ENCODE data around the gene FRMD5.

Gene FRMD5

DNA sequence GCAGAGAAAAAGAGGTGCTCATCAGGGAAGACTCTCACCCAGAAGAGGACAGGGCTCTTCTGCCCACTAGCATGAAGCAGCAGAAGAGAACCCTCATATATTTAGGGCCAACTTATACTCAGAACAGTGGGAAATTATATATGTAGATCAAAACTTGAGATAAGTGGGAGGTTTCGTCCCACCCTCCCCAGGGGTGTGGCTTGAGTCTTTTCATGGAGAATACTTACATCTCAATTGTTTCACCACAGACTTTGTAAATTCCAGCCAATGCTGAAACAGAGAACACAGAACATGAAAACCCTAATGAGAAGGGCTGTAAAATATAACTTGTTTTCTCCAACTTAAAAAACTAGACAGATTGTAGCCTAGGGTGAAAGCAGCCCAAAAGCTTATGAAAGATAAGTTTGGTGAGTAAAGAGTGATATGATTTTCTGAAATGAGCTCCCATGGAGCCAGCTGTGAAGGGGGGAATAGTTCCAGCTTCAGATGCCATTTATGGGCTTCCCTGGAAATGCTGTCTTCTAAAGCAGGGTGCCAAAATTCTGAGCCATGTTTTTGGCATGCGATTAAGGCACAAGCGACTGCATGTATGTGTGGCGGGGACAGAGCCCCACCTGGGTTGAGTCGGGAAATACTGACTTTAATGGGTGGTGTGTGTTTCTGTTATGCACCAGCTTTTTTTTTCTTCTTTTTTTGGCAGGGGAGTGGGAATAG, 275.4 kb downstream of the FRMD5 start:
- in situ Hi-C loops (cut with MboI; ENCODE audit: low pct_unique_long_range_greater_than_20kb, low sequenced_read_pairs, unreplicated experiment): no loop called here
- no peak for DNase-seq (ENCODE audit: low spot score)
- TF ChIP-seq, protein P1, sequence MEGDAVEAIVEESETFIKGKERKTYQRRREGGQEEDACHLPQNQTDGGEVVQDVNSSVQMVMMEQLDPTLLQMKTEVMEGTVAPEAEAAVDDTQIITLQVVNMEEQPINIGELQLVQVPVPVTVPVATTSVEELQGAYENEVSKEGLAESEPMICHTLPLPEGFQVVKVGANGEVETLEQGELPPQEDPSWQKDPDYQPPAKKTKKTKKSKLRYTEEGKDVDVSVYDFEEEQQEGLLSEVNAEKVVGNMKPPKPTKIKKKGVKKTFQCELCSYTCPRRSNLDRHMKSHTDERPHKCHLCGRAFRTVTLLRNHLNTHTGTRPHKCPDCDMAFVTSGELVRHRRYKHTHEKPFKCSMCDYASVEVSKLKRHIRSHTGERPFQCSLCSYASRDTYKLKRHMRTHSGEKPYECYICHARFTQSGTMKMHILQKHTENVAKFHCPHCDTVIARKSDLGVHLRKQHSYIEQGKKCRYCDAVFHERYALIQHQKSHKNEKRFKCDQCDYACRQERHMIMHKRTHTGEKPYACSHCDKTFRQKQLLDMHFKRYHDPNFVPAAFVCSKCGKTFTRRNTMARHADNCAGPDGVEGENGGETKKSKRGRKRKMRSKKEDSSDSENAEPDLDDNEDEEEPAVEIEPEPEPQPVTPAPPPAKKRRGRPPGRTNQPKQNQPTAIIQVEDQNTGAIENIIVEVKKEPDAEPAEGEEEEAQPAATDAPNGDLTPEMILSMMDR (IDR thresholded peaks at IDR 0.05; ENCODE audit: extremely low read depth, insufficient read depth, missing control alignments): no peak

- DNase-seq (ENCODE audit: low spot score): no peak
- in situ Hi-C loops (cut with MboI; ENCODE audit: low pct_unique_long_range_greater_than_20kb, low sequenced_read_pairs, unreplicated experiment): no loop called here
- TF ChIP-seq, protein P1 (IDR thresholded peaks at IDR 0.05; ENCODE audit: extremely low read depth, insufficient read depth, missing control alignments): no peak
Observed at GRCh38 chr15:43918717-43919116, 276.4 kb downstream of the FRMD5 start.

- TF ChIP-seq, protein P1 (IDR thresholded peaks at IDR 0.05; ENCODE audit: extremely low read depth, insufficient read depth, missing control alignments): no peak
- in situ Hi-C loops (cut with MboI; ENCODE audit: low pct_unique_long_range_greater_than_20kb, low sequenced_read_pairs, unreplicated experiment): no loop called here
- DNase-seq (ENCODE audit: low spot score): no peak
Observed at GRCh38 chr15:43916326-43916660, 278.8 kb downstream of the FRMD5 start.

DNA sequence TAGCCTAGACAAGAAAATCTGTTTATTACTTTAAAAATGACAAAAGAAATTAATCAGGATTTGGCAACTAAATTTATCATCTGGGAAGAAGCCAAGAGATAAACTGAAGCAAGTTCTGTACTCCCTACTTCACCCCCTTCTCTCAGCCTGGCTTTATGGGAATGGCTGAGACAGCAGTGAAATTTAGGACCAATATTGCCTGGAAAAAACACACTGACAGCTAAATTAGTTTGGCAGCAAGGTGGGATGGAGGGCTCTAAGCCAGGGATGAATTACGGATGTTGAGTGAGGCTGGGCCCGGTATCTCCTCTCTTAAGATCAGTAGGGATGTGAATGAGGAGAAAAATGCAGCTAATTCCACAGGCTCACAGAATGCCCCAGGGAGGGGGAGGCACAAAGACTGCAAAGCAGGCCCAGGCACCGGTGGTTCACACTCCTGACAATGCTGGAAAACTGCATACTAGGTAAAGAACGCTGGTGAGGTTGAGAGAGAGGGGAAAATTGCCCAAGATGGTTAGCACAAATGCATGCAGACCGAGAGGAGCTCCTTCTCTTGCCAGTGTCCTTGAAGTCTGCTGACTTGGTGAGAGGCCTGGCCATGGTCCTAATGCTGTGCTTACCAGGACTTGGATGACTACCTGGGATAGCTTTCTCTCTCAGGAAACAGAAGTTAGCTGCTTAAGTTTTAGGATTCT, 279.3 kb downstream of the FRMD5 start:
- in situ Hi-C loops (cut with MboI; ENCODE audit: low pct_unique_long_range_greater_than_20kb, low sequenced_read_pairs, unreplicated experiment): no loop called here
- DNase-seq (ENCODE audit: low spot score): no peak
- TF ChIP-seq, protein P1 (IDR thresholded peaks at IDR 0.05; ENCODE audit: extremely low read depth, insufficient read depth, missing control alignments): no peak

- in situ Hi-C loops (cut with MboI; ENCODE audit: low pct_unique_long_range_greater_than_20kb, low sequenced_read_pairs, unreplicated experiment): no loop called here
- TF ChIP-seq, protein P1 (IDR thresholded peaks at IDR 0.05; ENCODE audit: extremely low read depth, insufficient read depth, missing control alignments): no peak
- no peak for DNase-seq (ENCODE audit: low spot score)
Observed at GRCh38 chr15:43913941-43914340, 281.1 kb downstream of the FRMD5 start.

DNA sequence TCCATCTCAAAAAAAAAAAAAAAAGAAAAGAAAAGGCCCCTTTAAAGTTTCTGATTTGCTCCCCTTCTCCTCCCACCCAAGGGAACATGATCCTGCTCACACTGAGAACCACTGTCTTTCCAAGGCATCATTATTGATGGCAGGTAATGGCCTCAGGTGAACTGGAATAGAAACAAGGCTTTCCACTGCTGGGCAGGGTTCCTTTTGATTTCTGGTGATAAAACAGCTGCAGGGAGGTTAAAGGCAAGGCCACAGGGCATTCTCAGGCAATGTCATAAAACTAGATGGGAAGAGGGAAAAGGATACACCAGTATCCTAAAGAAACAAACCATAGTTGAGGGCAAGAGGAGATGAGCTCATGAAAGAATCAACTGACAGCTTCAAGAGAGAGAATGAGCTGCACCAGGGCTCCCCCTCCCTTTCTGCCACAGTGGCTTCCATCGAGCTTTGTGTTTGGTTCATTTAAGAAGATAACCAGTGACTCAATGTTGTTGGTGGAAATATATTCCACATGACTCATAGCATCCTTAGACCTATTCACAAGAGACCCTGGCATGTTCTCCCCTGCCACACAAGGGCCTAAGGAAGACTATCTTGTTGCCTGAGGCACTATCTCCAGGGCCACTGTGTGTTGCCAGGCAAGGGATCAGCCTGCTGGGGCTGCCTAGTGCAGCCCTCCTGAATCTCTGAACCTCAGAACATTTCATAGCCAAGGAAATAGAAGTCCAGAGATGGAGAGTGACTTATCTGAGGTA, 281.9 kb downstream of the FRMD5 start:
- in situ Hi-C loops (cut with MboI; ENCODE audit: low pct_unique_long_range_greater_than_20kb, low sequenced_read_pairs, unreplicated experiment): no loop called here
- TF ChIP-seq, protein P1 (IDR thresholded peaks at IDR 0.05; ENCODE audit: extremely low read depth, insufficient read depth, missing control alignments): no peak

More for the DNA sequence above, 281.9 kb downstream of the FRMD5 start:
- DNase-seq (ENCODE audit: low spot score): no peak
